ENCODE results near the gene CNTNAP5.

- no peak for TF ChIP-seq ZNF274 (IDR thresholded peaks at IDR 0.05; ENCODE audit: low read depth, low read length)
- TF ChIP-seq YY1 (IDR thresholded peaks at IDR 0.05; ENCODE audit: insufficient read depth, insufficient read length) = no peak
- TF ChIP-seq SUZ12 (IDR thresholded peaks at IDR 0.05; ENCODE audit: extremely low read depth, insufficient read depth, insufficient read length) = no peak
Measured at GRCh38 chr2:124104914-124105313, 79.8 kb downstream of the CNTNAP5 start.
